CD4-positive, alpha-beta T cell treated with Interferon gamma for 1 hour (primary cell): ENCODE data around the gene OSBPL3.

Source experiments
- DNase-seq: peaks from one replicate; pipeline ENCODE4 v3.0.0-alpha.2; 2020

The OSBPL3 gene

GRCh38 chr7:24854866-24855265 lies 125.1 kb downstream of the OSBPL3 start:
- DNase-seq: no peak

GRCh38 chr7:24851786-24852185 lies 128.2 kb downstream of the OSBPL3 start:
- no peak for DNase-seq

GRCh38 chr7:24848878-24849277 lies 131.1 kb downstream of the OSBPL3 start:
- DNase-seq: no peak

- no peak for DNase-seq
Measured at GRCh38 chr7:24847754-24848153, 132.2 kb downstream of the OSBPL3 start.

- DNase-seq: no peak
Measured at GRCh38 chr7:24843821-24844434, 136.1 kb downstream of the OSBPL3 start.

- no peak for DNase-seq
Measured at GRCh38 chr7:24842449-24843241, 137.3 kb downstream of the OSBPL3 start.

GRCh38 chr7:24842029-24842428 lies 137.9 kb downstream of the OSBPL3 start:
- no peak for DNase-seq

- DNase-seq: no peak
Measured at GRCh38 chr7:24840563-24840962, 139.4 kb downstream of the OSBPL3 start.

- DNase-seq: peak; percentile 28
Measured at GRCh38 chr7:24836084-24836483, 143.9 kb downstream of the OSBPL3 start.

- no peak for DNase-seq
Measured at GRCh38 chr7:24835643-24836042, 144.3 kb downstream of the OSBPL3 start.

GRCh38 chr7:24834128-24834798 lies 145.7 kb downstream of the OSBPL3 start:
- peak; percentile 40 for DNase-seq

GRCh38 chr7:24833549-24833948 lies 146.4 kb downstream of the OSBPL3 start:
- DNase-seq: no peak

- DNase-seq: no peak
Measured at GRCh38 chr7:24831240-24831639, 148.7 kb downstream of the OSBPL3 start.

- no peak for DNase-seq
Measured at GRCh38 chr7:24830440-24831050, 149.4 kb downstream of the OSBPL3 start.

- DNase-seq: no peak
Measured at GRCh38 chr7:24829787-24830186, 150.2 kb downstream of the OSBPL3 start.

GRCh38 chr7:24828891-24829661 lies 150.9 kb downstream of the OSBPL3 start:
- DNase-seq: no peak

- no peak for DNase-seq
Measured at GRCh38 chr7:24827589-24827988, 152.4 kb downstream of the OSBPL3 start.

GRCh38 chr7:24827027-24827426 lies 153.0 kb downstream of the OSBPL3 start:
- DNase-seq: no peak

GRCh38 chr7:24826662-24827020 lies 153.3 kb downstream of the OSBPL3 start:
- DNase-seq: no peak

GRCh38 chr7:24825931-24826661 lies 153.9 kb downstream of the OSBPL3 start:
- DNase-seq: no peak

GRCh38 chr7:24825381-24825794 lies 154.6 kb downstream of the OSBPL3 start:
- no peak for DNase-seq

GRCh38 chr7:24824896-24825295 lies 155.1 kb downstream of the OSBPL3 start:
- no peak for DNase-seq
